ENCODE measurements around the gene MYO5B. TPM values are rescaled to one million over a fixed set of nuclear protein-coding genes. Genes with fewer than 3 reads are reported as not detected.

Gene MYO5B
- polyA plus RNA-seq, 1 donor from 2014 or later, result 1.2 TPM

DNA sequence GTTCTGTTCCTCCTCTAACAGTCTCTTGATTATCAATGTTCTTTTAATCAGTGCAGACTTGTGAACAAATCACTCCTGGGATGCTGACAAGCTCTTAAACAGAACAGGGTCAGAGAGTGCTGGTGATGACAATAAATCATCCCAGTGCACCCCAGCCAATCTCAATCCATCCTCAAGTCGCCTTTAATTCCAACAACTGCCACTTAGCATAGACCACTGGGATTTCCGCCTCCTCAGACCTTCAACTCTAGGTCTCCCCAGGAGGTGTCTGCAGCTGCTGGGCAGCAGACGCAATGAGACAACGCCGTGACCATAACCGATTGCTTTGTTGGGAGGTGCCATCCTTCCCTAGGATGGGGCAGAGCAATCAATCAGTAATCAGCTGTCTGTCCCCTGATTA lies 197.4 kb downstream of the MYO5B start:
- H3K4me1 Mint-ChIP-seq, result peaks cover 0 to 1% (median 0%) of the 10 kb centered on the region in 3 donors
- no peak overlapping the region for H3K27ac Mint-ChIP-seq
- no peak overlapping the region for H3K4me3 Mint-ChIP-seq
- no peaks in the 10 kb centered on the region for H3K9me3 Mint-ChIP-seq
- H3K27me3 Mint-ChIP-seq, result peaks cover 3% of the 10 kb centered on the region
- peaks cover 15% of the 10 kb centered on the region for H3K36me3 Mint-ChIP-seq

DNA sequence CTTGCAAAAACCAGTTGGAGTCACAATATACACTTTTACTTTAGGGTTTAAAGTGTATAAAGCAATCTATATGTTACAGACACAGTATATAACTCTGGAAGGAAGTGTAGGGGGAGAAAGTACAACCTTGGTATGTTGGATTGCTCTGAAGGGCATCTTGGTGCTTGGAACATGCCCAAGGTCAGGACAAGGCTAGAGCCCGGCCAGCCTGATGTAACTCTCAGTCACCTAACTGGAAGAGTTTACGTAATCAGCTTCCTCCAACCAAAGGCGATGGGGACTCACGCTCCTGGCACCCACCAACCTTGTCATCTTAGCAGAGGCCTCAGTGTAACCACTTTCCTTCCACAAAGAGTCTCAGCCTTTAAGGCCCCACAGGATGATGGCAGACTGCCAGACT lies 200.5 kb downstream of the MYO5B start:
- H3K27me3 Mint-ChIP-seq, result peaks cover 3% of the 10 kb centered on the region
- no peak overlapping the region for H3K4me3 Mint-ChIP-seq
- no peak overlapping the region for H3K27ac Mint-ChIP-seq
- peaks cover 0 to 2% (median 0%) of the 10 kb centered on the region in 3 donors for H3K4me1 Mint-ChIP-seq
- H3K36me3 Mint-ChIP-seq, result peaks cover 12% of the 10 kb centered on the region
- no peaks in the 10 kb centered on the region for H3K9me3 Mint-ChIP-seq

DNA sequence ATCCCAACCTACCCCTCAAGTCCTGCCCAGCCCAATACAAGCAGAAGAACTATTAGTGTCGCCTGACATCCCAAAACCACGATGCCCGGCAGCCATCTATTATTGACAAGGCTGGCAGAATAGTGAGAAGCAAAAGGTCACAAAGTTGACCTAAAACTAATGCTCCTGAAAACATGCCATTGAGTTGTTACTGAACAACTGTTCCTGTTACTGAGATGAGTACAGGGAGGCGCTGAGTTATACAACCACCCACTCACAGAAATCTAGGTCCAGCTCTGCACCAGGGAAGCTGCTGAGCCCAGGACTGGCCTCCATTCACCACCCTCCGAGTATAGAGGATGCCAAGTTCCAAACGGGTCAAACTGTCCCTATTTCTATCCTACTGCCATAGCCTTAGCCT lies 201.6 kb downstream of the MYO5B start:
- H3K4me3 Mint-ChIP-seq, result no peak overlapping the region
- no peak overlapping the region for H3K27ac Mint-ChIP-seq
- H3K4me1 Mint-ChIP-seq, result peaks cover 0 to 2% (median 0%) of the 10 kb centered on the region in 3 donors
- H3K9me3 Mint-ChIP-seq, result no peaks in the 10 kb centered on the region
- peaks cover 3% of the 10 kb centered on the region for H3K27me3 Mint-ChIP-seq
- H3K36me3 Mint-ChIP-seq, result peaks cover 6% of the 10 kb centered on the region

DNA sequence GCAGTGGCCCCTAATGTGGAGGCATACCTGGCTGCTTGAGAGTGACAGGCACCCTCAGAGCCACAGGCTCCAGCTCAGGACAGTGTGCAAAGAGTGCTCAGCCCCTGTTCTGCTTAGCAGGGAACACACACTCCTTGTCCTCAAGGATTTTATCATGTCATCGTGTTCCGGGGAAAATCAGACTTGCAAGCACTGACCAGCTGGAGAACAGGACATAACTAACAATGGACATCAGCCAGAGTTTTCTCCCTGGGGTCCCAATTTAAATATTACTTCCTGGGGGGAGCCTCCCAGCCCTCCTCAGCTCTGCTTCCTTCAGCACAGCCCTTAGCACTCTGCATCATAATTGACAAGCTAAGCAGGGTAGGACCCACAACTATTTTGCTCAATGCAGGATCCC lies 206.2 kb downstream of the MYO5B start:
- Mint-ChIP-seq H3K9me3 (no peaks in the 10 kb centered on the region), H3K27me3 (no peaks in the 10 kb centered on the region), H3K36me3 (peaks cover 3% of the 10 kb centered on the region), H3K27ac (no peak overlapping the region), H3K4me3 (no peak overlapping the region), H3K4me1 (peaks cover 0 to 2% (median 0%) of the 10 kb centered on the region in 3 donors)

DNA sequence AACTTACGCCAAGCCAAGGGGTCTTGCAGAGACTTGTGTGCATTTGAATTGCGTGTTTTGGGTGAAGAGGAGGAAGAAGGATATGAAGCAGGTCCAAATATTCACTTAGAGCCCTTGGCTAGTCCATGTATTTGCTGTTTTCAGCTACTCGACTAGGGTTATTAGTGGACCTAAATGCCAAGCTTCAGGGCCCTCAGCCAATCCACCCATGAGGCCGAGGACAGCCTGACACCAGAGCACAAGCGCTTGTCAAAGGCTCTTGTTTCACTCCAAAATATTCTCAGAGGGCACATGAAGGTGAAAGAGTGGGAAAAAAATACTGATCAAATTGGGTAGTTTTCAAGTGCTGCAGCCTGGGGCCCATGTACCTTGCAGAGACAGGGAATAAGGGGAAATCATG lies 206.8 kb downstream of the MYO5B start:
- H3K4me1 Mint-ChIP-seq, result peaks cover 0 to 2% (median 0%) of the 10 kb centered on the region in 3 donors

DNA sequence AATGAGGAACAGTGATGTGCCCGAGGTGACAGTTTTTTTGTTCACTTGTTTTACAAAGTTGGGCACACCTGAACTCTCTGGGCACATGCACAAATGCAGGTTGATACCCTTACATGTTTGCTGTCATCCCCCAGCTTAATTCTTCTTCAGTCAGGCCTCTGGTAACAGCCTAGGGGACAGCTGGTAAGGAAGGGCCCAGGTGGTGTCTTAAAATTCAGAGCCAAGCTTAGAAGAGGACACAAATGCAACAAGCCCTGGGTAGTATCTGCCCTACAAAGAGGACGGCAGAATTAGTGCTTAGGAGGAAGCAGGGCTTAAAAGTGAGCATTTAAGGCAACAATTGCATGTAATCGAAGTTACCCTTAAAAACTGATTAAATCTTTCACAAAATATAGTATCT lies 209.7 kb downstream of the MYO5B start:
- Mint-ChIP-seq H3K4me3 (no peak overlapping the region), H3K36me3 (peaks cover 5% of the 10 kb centered on the region), H3K9me3 (no peaks in the 10 kb centered on the region), H3K27ac (no peak overlapping the region), H3K27me3 (peaks cover 2% of the 10 kb centered on the region), H3K4me1 (no peaks in the 10 kb centered on the region)

More for the DNA sequence above, 206.8 kb downstream of the MYO5B start:
- H3K9me3 Mint-ChIP-seq, result no peaks in the 10 kb centered on the region
- H3K27me3 Mint-ChIP-seq, result no peaks in the 10 kb centered on the region
- H3K36me3 Mint-ChIP-seq, result peaks cover 4% of the 10 kb centered on the region
- no peak overlapping the region for H3K4me3 Mint-ChIP-seq
- H3K27ac Mint-ChIP-seq, result no peak overlapping the region

DNA sequence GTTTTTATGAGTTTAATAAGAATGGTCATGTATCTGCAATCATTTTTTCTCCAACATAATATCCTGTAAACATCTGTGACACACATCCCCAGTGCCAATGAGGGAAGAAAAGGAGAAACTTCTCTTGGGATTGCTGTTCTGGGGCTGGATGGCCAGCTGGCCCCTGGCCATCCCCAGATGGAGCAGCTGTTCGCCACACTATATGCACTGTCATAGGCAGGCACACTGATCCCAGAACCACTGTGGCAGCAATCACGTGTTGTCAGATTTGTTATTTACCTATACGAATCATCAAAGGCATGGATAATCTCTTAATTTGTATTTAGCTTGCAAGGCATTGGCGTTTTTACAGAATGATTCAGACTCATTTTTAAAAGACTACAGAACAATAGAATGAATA lies 214.1 kb downstream of the MYO5B start:
- no peaks in the 10 kb centered on the region for H3K9me3 Mint-ChIP-seq
- no peak overlapping the region for H3K4me3 Mint-ChIP-seq
- peaks cover 5% of the 10 kb centered on the region for H3K36me3 Mint-ChIP-seq
- H3K27me3 Mint-ChIP-seq, result peaks cover 2% of the 10 kb centered on the region
- no peaks in the 10 kb centered on the region for H3K4me1 Mint-ChIP-seq
- H3K27ac Mint-ChIP-seq, result no peak overlapping the region

DNA sequence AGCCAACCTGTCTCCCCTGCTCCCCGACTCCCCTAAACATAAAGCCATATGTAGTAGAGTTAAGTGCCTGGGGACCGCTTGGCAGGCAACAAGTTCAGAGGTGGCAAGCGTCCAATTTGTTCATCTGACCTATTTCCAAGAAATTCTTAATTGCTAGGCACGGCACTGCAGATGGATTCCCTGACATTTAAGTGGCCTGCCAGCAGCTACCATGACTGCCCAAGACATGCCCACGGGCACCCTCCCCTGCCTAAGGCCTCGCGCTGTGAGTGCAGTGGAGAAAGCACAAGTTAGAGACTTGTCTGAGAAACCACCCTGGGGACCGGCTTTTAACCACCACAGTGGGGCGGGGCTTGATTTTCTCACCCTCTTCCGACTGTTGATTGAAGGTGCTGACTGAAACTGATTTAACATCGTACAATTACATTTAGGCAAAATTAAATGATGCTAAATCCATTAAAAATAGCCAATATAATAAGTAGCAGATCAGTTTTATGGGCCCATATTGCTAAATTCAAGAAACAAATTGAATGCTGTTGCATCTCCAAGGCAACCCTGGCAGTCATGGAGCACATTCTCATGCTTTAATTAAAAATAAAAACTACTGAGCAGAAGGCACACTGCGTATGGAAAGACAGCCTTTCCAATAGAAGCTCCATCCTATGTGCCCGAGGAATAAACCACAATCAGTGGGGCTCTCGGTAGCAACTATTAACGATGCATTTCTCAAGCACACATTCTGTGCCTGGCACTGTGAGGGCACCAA lies 218.0 kb downstream of the MYO5B start:
- Mint-ChIP-seq H3K9me3 (no peaks in the 10 kb centered on the region), H3K36me3 (peaks cover 2% of the 10 kb centered on the region), H3K4me1 (no peaks in the 10 kb centered on the region), H3K27me3 (peaks cover 2% of the 10 kb centered on the region), H3K27ac (no peak overlapping the region), H3K4me3 (no peak overlapping the region)

DNA sequence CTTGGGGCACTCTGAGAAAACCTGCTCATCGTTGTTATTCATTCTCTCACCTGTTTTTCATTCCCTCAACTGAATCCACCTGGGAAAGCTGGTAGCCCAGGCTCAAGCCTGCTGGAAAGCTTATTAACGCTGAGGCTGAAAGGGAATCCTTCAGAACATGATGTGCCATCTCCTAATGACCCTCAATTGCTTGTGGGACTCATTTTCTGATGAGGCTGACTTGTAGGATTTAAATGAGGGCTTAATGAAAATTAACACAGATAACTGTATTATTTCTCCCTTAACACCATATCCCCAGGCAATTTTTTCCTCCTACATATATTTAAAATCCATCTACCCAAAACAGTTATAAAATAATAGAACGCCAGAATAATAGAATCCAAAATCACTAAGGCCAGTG lies 218.9 kb downstream of the MYO5B start:
- no peak overlapping the region for H3K27ac Mint-ChIP-seq
- peaks cover 2% of the 10 kb centered on the region for H3K36me3 Mint-ChIP-seq
- no peaks in the 10 kb centered on the region for H3K4me1 Mint-ChIP-seq
- H3K4me3 Mint-ChIP-seq, result no peak overlapping the region
- no peaks in the 10 kb centered on the region for H3K9me3 Mint-ChIP-seq
- H3K27me3 Mint-ChIP-seq, result no peaks in the 10 kb centered on the region

DNA sequence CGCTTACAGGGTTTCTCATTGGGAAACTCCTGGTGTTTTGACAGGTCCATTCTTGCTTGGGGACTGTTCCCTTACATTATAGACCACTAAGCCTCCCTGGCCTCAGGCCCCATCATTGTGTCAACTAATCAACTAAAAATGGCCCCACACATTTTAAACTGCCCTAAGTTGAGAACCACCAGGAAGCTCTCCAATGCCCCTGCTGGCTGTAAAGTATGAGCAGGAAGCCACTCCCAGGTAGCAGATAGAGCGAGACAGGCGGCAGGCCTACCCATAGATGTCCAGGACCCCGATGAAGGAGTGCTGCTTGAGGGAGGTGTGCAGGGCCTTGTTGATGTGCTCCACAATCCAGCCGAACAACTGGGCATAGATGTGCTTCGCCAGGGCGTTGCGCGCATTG lies 220.9 kb downstream of the MYO5B start:
- no peaks in the 10 kb centered on the region for H3K4me1 Mint-ChIP-seq
- no peaks in the 10 kb centered on the region for H3K9me3 Mint-ChIP-seq
- no peaks in the 10 kb centered on the region for H3K27me3 Mint-ChIP-seq
- H3K4me3 Mint-ChIP-seq, result peak overlapping the region in 1 of 4 donors; percentile 67
- no peak overlapping the region for H3K27ac Mint-ChIP-seq
- H3K36me3 Mint-ChIP-seq, result peaks cover under 1% of the 10 kb centered on the region

DNA sequence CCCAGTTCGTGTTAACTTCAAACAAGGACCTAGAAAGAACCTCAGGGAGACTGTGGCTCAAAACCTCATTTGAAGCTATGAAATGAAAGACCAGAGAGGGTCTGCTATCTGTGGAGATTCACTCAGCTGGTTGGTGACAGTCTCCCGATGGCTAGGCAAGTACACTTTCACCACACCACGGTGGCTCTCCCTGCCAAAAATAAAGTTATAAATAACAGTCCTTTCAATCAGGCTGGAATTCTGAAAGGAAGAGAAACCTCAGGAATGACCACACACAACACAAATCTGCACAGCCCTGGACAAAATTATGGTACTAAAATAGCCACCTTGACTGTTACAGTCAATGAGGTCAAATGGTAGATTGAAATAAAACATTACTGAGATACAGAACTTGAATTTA lies 221.4 kb downstream of the MYO5B start:
- Mint-ChIP-seq H3K27me3 (no peaks in the 10 kb centered on the region), H3K27ac (no peak overlapping the region), H3K9me3 (no peaks in the 10 kb centered on the region), H3K36me3 (no peaks in the 10 kb centered on the region), H3K4me1 (no peaks in the 10 kb centered on the region), H3K4me3 (no peak overlapping the region)

DNA sequence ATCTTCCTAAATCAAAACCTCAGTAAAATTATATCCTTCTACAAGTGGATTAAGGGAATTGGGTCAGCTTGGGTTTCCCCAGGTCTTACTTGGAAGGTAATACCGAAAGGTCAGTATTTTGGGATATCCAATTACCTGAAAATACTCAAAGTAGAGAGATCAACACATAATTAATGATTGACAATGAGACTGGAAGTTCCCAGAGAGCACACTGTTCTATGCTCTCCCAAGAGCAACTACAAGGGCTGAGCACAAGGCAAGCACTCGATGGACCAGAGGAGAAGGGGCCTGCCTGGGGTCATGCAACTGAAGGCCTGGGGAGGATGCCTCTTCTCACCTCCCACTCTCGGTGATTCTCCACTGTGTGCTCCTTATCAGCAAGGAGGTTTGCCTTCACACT lies 222.4 kb downstream of the MYO5B start:
- Mint-ChIP-seq H3K4me3 (no peak overlapping the region), H3K27ac (no peak overlapping the region), H3K27me3 (no peaks in the 10 kb centered on the region), H3K4me1 (no peaks in the 10 kb centered on the region), H3K9me3 (no peaks in the 10 kb centered on the region), H3K36me3 (no peaks in the 10 kb centered on the region)

DNA sequence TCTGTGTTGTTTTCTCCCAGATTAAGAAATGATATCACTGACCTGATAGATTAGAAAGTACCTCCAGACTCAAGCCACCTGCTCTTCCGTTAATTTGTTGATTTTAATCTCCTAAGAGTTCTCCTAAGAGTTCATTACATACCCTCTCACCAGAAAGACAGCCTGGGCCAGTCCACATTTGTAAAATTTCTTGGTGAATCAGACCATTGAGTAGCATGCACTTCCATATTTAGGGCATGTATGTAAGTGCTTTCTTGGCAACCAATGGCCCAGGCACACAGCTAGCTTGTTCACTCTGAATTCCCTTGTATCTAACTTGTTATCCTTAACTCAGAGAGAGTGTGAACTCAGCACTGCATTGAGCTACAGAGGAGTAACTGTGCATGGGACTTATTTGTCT lies 223.5 kb downstream of the MYO5B start:
- no peak overlapping the region for H3K27ac Mint-ChIP-seq
- H3K9me3 Mint-ChIP-seq, result no peaks in the 10 kb centered on the region
- no peaks in the 10 kb centered on the region for H3K36me3 Mint-ChIP-seq
- no peaks in the 10 kb centered on the region for H3K4me1 Mint-ChIP-seq
- no peaks in the 10 kb centered on the region for H3K27me3 Mint-ChIP-seq
- H3K4me3 Mint-ChIP-seq, result no peak overlapping the region

DNA sequence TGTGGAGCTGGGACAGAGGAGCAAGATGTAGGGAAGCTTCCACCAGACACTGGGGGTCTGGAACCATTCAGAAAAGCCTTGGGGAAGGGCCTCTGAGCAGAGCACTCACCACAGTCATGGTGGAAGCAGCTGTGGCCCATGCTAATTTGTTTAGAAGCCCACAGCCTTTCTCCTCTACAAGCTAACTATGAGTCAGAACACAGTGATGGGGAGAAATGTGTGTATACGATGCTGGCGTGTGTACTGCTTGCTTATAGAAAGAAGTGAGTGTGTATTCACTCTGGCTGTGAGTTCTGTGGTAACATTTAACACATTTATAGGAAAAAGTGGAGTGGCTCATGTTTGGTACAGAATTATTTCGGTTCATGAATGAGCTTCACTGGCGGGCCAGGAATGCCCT lies 224.6 kb downstream of the MYO5B start:
- Mint-ChIP-seq H3K27ac (no peak overlapping the region), H3K27me3 (no peaks in the 10 kb centered on the region), H3K4me1 (no peaks in the 10 kb centered on the region), H3K4me3 (no peak overlapping the region), H3K36me3 (no peaks in the 10 kb centered on the region), H3K9me3 (no peaks in the 10 kb centered on the region)

DNA sequence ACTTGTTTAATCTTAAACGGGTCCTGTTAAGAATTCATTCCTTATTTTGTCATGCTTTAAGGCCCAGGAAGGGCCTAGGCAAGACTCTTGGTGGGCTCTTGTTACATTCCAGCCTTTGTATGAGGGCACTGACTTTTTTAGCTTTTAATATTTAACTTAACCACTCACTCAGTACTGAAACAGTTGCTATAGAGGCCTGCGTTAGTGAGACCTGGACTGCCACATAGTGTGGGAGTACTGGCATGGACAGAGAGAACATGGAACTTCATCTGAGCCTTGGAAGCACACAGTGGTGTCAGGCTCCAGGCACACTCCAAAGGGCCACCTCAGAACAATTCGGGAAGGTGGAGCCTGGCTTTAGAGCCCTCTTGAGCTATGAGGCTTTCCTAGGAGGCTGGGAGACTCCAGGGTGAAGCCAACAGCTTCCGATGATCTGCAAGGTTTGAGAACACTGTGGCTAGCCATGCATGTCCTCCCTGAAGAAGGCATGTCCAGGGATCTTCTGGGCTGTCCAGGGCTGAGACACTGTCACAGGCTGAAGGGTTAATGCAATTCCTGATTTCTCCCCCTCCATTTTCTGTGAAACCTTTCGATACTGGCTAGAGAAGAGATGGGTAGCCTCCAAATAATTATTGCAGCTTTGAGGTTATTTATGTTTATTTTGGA lies 226.2 kb downstream of the MYO5B start:
- no peaks in the 10 kb centered on the region for H3K9me3 Mint-ChIP-seq
- H3K27ac Mint-ChIP-seq, result no peak overlapping the region
- no peaks in the 10 kb centered on the region for H3K4me1 Mint-ChIP-seq
- no peak overlapping the region for H3K4me3 Mint-ChIP-seq
- H3K36me3 Mint-ChIP-seq, result peaks cover 2% of the 10 kb centered on the region
- H3K27me3 Mint-ChIP-seq, result no peaks in the 10 kb centered on the region

Measured in IgD-negative memory B cell (primary cell).